Liver (tissue), 3 donors: Measurements from ENCODE around the gene GRIK2.

Experiments used
- EGR1 ChIP-seq, 2 donors: IDR thresholded peaks; 2 replicates each; pipeline ENCODE4 v1.6.1; 2016 to 2018; ENCODE audit warnings: antibody characterized with exemption in 2 of 2, low read depth in 2 of 2
- FOXA1 ChIP-seq: IDR thresholded peaks from 2 replicates; pipeline ENCODE4 v1.6.1; 2016; ENCODE audit warnings: antibody characterized with exemption
- GABPA ChIP-seq, 2 donors: IDR thresholded peaks in 1 of 2; conservative IDR thresholded peaks in 1 of 2; 2 replicates each; pipeline ENCODE4 v1.6.1; 2016; ENCODE audit warnings: antibody characterized with exemption in 2 of 2, mild to moderate bottlenecking in 1 of 2, moderate library complexity in 1 of 2
- HNF4A ChIP-seq, 2 donors: conservative IDR thresholded peaks; 2 replicates each; pipeline ENCODE4 v1.6.1; 2016; ENCODE audit warnings: antibody characterized with exemption in 2 of 2, mild to moderate bottlenecking in 2 of 2
- JUND ChIP-seq, 2 donors: IDR thresholded peaks; 2 replicates each; pipeline ENCODE4 v1.6.1; 2016; ENCODE audit warnings: antibody characterized with exemption in 2 of 2
- RAD21 ChIP-seq, 2 donors: IDR thresholded peaks; 2 replicates each; pipeline ENCODE4 v1.6.1; 2016; ENCODE audit warnings: antibody characterized with exemption in 2 of 2, mild to moderate bottlenecking in 2 of 2
- REST ChIP-seq: IDR thresholded peaks from 2 replicates; pipeline ENCODE4 v1.6.1; 2016; ENCODE audit warnings: antibody characterized with exemption, mild to moderate bottlenecking
- SP1 ChIP-seq: IDR thresholded peaks from 2 replicates; pipeline ENCODE4 v1.6.1; 2018; ENCODE audit warnings: antibody characterized with exemption, mild to moderate bottlenecking
- TAF1 ChIP-seq: conservative IDR thresholded peaks from 2 replicates; pipeline ENCODE4 v1.6.1; 2016; ENCODE audit warnings: antibody characterized with exemption, mild to moderate bottlenecking
- YY1 ChIP-seq: IDR thresholded peaks from 2 replicates; pipeline ENCODE4 v1.6.1; 2016; ENCODE audit warnings: antibody characterized with exemption, mild to moderate bottlenecking
- TF ChIP-seq, protein P1 (sequence below): fragments of 150-350 bp; IDR thresholded peaks from 2 replicates; pipeline ENCODE4 v1.5.1; 2017; ENCODE audit warnings: improper control_type of control experiment, low read depth, low read length; ENCODE audit not compliant: missing input control
- TF ChIP-seq, protein P2 (sequence below): IDR thresholded peaks from 2 replicates; pipeline ENCODE4 v1.6.1; 2016; ENCODE audit warnings: antibody characterized with exemption
- TF ChIP-seq, protein P3 (sequence below): IDR thresholded peaks from 2 replicates; pipeline ENCODE4 v1.6.1; 2016; ENCODE audit warnings: antibody characterized with exemption
- donor health status: healthy.
- donor health status: healthy.

GRCh38 chr6:101402622-101403031, 9.1 kb downstream of the GRIK2 start:
- TF ChIP-seq, protein P1, sequence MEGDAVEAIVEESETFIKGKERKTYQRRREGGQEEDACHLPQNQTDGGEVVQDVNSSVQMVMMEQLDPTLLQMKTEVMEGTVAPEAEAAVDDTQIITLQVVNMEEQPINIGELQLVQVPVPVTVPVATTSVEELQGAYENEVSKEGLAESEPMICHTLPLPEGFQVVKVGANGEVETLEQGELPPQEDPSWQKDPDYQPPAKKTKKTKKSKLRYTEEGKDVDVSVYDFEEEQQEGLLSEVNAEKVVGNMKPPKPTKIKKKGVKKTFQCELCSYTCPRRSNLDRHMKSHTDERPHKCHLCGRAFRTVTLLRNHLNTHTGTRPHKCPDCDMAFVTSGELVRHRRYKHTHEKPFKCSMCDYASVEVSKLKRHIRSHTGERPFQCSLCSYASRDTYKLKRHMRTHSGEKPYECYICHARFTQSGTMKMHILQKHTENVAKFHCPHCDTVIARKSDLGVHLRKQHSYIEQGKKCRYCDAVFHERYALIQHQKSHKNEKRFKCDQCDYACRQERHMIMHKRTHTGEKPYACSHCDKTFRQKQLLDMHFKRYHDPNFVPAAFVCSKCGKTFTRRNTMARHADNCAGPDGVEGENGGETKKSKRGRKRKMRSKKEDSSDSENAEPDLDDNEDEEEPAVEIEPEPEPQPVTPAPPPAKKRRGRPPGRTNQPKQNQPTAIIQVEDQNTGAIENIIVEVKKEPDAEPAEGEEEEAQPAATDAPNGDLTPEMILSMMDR: no peak
- no peak for TF ChIP-seq RAD21 (IDR thresholded peaks at IDR 0.05)
- no peak for TF ChIP-seq TAF1
- TF ChIP-seq, protein P2, sequence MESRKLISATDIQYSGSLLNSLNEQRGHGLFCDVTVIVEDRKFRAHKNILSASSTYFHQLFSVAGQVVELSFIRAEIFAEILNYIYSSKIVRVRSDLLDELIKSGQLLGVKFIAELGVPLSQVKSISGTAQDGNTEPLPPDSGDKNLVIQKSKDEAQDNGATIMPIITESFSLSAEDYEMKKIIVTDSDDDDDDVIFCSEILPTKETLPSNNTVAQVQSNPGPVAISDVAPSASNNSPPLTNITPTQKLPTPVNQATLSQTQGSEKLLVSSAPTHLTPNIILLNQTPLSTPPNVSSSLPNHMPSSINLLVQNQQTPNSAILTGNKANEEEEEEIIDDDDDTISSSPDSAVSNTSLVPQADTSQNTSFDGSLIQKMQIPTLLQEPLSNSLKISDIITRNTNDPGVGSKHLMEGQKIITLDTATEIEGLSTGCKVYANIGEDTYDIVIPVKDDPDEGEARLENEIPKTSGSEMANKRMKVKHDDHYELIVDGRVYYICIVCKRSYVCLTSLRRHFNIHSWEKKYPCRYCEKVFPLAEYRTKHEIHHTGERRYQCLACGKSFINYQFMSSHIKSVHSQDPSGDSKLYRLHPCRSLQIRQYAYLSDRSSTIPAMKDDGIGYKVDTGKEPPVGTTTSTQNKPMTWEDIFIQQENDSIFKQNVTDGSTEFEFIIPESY: no peak
- TF ChIP-seq JUND (IDR thresholded peaks at IDR 0.05): no peak
- TF ChIP-seq YY1: no peak
- no peak for TF ChIP-seq REST
- no peak for TF ChIP-seq HNF4A (conservative IDR thresholded peaks at IDR 0.05)
- TF ChIP-seq GABPA (IDR thresholded peaks at IDR 0.05 in 1 of 2, conservative IDR thresholded peaks at IDR 0.05 in 1 of 2): no peak
- no peak for TF ChIP-seq SP1
- TF ChIP-seq, protein P3, sequence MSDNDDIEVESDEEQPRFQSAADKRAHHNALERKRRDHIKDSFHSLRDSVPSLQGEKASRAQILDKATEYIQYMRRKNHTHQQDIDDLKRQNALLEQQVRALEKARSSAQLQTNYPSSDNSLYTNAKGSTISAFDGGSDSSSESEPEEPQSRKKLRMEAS: no peak
- TF ChIP-seq FOXA1: no peak
- TF ChIP-seq EGR1 (IDR thresholded peaks at IDR 0.05; ENCODE audit: low read depth in 2 of 2): no peak
